Activated CD4-positive, alpha-beta T cell treated with anti-CD3 and anti-CD28 coated beads, Interleukin-2, amount 10 ng/mL, durations not matched to agents 24 days and 14 days (primary cell): ENCODE data around the gene STARD7. TPM values are rescaled to one million over a fixed set of nuclear protein-coding genes. Genes with fewer than 3 reads are reported as not detected.

Experiments used
- DNase-seq: peaks from one replicate; pipeline ENCODE4 v3.0.0; 2022
- H3K27ac Mint-ChIP-seq: one replicate; pipeline ENCODE4 v1.8.0; 2022; ENCODE audit warnings: mild to moderate bottlenecking, mixed read lengths
- H3K27me3 Mint-ChIP-seq: one replicate; pipeline ENCODE4 v1.8.0; 2022; ENCODE audit warnings: mixed read lengths
- H3K36me3 Mint-ChIP-seq: one replicate; pipeline ENCODE4 v1.8.0; 2022; ENCODE audit warnings: low read depth, mild to moderate bottlenecking, mixed read lengths
- H3K4me1 Mint-ChIP-seq: one replicate; pipeline ENCODE4 v1.8.0; 2021; ENCODE audit warnings: mixed read lengths
- H3K4me3 Mint-ChIP-seq: one replicate; pipeline ENCODE4 v1.8.0; 2022; ENCODE audit warnings: mild to moderate bottlenecking, moderate library complexity, mixed read lengths
- H3K9me3 Mint-ChIP-seq: one replicate; pipeline ENCODE4 v1.8.0; 2021; ENCODE audit warnings: mixed read lengths
- intact Hi-C: fragments of 100-400 bp; cut with micrococcal nuclease; formaldehyde crosslinking; loops from one replicate; pipeline ENCODE4 v1.15.1; 2023
- total RNA-seq: library from RNA; stranded (reverse); gene quantifications from 2 replicates; pipeline ENCODE4 v1.2.3, GENCODE V29; 2022

The STARD7 gene
- total RNA-seq, 1 donor from 2014 or later, result 212 TPM

DNA sequence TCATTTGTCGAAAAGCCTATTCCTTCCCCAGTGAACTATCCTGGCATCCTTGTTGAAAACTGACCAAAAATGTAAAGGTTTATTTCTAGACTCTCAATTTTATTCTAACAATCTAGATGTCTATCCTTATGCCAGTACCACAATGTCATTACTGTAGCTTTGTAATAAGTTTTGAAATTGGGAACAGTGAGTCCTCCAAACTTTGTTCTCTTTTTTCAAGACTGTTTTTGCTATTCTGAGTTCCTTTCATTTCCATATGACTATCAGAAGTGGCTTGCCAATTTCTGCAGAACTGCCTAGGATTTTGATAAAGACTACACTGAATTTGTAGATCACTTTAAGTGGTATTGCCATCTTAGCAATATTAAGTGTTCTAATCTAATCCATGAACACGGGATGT is 9.7 kb downstream of the STARD7 start:
- no peak overlapping the region for H3K4me3 Mint-ChIP-seq
- H3K36me3 Mint-ChIP-seq, result peaks cover 35% of the 10 kb centered on the region
- no peak for DNase-seq
- intact Hi-C loops, result no loop called here
- H3K27ac Mint-ChIP-seq, result no peak overlapping the region
- H3K27me3 Mint-ChIP-seq, result no peaks in the 10 kb centered on the region
- no peaks in the 10 kb centered on the region for H3K9me3 Mint-ChIP-seq
- peaks cover 52% of the 10 kb centered on the region for H3K4me1 Mint-ChIP-seq

GRCh38 chr2:96197546-96198255 is 10.9 kb downstream of the STARD7 start:
- Mint-ChIP-seq H3K9me3 (no peaks in the 10 kb centered on the region), H3K4me3 (no peak overlapping the region), H3K27me3 (no peaks in the 10 kb centered on the region), H3K27ac (peak overlapping the region; percentile 23), H3K36me3 (peaks cover 37% of the 10 kb centered on the region), H3K4me1 (peaks cover 51% of the 10 kb centered on the region)
- DNase-seq, result no peak
- intact Hi-C loops, result no loop called here

DNA sequence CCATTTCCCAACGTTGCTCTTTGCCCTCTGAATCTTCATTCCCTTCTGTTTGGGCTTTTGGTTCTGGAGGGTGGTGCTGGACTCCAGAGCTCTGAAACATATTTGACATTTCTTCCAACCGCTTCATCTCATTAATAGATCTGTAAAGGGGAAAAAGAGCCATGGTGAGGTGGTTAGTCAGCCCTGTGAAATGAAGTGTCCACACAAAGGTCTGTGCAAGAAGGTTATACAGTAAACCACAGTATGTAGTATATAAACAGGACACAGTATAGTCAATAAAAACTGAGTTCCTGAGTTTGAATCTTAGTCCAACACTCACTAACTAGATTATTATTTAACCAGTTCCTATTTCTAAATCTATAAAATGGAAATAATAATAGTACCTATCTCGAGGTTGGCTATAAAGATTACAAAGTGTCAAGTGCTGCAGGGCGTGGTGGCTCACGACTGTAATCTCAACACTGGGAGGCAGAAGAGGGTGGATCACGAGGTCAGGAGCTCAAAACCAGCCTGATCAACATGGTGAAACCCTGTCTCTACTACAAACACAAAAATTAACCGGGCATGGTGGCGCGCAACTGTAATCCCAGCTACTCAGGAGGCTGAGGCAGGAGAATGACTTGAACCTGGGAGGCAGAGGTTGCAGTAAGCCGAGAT is 13.1 kb downstream of the STARD7 start:
- no peaks in the 10 kb centered on the region for H3K27me3 Mint-ChIP-seq
- no peaks in the 10 kb centered on the region for H3K9me3 Mint-ChIP-seq
- intact Hi-C loops, result no loop called here
- peaks cover 40% of the 10 kb centered on the region for H3K4me1 Mint-ChIP-seq
- no peak overlapping the region for H3K27ac Mint-ChIP-seq
- no peak overlapping the region for H3K4me3 Mint-ChIP-seq
- peaks cover 50% of the 10 kb centered on the region for H3K36me3 Mint-ChIP-seq
- no peak for DNase-seq

GRCh38 chr2:96191937-96192670 is 16.5 kb downstream of the STARD7 start:
- H3K36me3 Mint-ChIP-seq, result peaks cover 58% of the 10 kb centered on the region
- DNase-seq, result no peak
- no peak overlapping the region for H3K27ac Mint-ChIP-seq
- no peaks in the 10 kb centered on the region for H3K9me3 Mint-ChIP-seq
- intact Hi-C loops, result no loop called here
- H3K4me3 Mint-ChIP-seq, result no peak overlapping the region
- peaks cover 21% of the 10 kb centered on the region for H3K4me1 Mint-ChIP-seq
- H3K27me3 Mint-ChIP-seq, result no peaks in the 10 kb centered on the region

- H3K36me3 Mint-ChIP-seq, result peaks cover 75% of the 10 kb centered on the region
- no peaks in the 10 kb centered on the region for H3K9me3 Mint-ChIP-seq
- intact Hi-C loops, result no loop called here
- no peak overlapping the region for H3K27ac Mint-ChIP-seq
- H3K4me3 Mint-ChIP-seq, result no peak overlapping the region
- H3K27me3 Mint-ChIP-seq, result no peaks in the 10 kb centered on the region
- no peak for DNase-seq
- H3K4me1 Mint-ChIP-seq, result peaks cover 14% of the 10 kb centered on the region
These were observed 19.7 kb downstream of the STARD7 start for GRCh38 chr2:96188821-96189526.

GRCh38 chr2:96186562-96186961 is 22.1 kb downstream of the STARD7 start:
- H3K36me3 Mint-ChIP-seq, result peaks cover 56% of the 10 kb centered on the region
- H3K4me3 Mint-ChIP-seq, result no peak overlapping the region
- intact Hi-C loops, result no loop called here
- no peaks in the 10 kb centered on the region for H3K9me3 Mint-ChIP-seq
- H3K27me3 Mint-ChIP-seq, result no peaks in the 10 kb centered on the region
- no peak for DNase-seq
- peaks cover 5% of the 10 kb centered on the region for H3K4me1 Mint-ChIP-seq
- H3K27ac Mint-ChIP-seq, result no peak overlapping the region

DNA sequence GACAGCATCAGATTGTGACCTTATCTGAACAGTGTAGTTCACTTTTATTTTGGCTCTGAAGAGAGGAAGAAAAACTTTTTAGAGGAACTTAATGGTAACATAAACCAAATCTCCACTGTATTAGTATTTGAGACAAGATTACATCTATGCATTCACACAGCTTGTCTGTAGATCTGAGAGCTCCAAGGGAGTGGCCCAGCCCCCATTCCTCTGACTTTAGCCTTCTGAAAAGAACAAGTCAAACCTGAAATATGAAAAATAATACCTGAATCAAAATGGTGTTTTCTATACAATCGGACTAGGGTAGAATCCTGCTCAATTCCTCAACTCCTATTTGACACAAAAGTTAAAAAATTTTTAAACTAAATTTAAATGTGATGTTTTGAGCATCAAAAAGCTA is 23.1 kb downstream of the STARD7 start:
- H3K4me3 Mint-ChIP-seq, result no peak overlapping the region
- intact Hi-C loops, result no loop called here
- H3K27ac Mint-ChIP-seq, result no peak overlapping the region
- peaks cover 10% of the 10 kb centered on the region for H3K4me1 Mint-ChIP-seq
- DNase-seq, result no peak
- no peaks in the 10 kb centered on the region for H3K9me3 Mint-ChIP-seq
- no peaks in the 10 kb centered on the region for H3K27me3 Mint-ChIP-seq
- H3K36me3 Mint-ChIP-seq, result peaks cover 52% of the 10 kb centered on the region

DNA sequence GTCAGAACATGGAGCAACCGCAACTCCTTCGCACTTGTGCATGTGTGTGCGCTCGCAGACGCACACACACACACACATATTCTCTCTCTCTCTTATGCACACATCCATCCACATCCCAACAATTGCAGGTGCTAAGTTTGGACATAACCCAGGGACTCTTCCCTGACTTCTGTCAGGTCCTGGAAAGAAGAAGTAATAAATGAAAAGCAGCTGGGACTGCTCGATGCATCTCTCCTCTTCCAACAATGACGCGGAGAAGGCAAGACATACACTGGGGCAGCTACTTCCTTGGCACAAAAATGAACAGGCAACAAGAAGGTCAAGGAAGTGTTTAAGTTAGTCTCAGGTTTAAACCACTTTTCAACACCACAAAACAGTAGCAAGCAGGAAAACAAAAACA is 23.6 kb downstream of the STARD7 start:
- H3K4me1 Mint-ChIP-seq, result peaks cover 10% of the 10 kb centered on the region
- intact Hi-C loops, result no loop called here
- no peak for DNase-seq
- no peaks in the 10 kb centered on the region for H3K9me3 Mint-ChIP-seq
- H3K27me3 Mint-ChIP-seq, result no peaks in the 10 kb centered on the region
- no peak overlapping the region for H3K4me3 Mint-ChIP-seq
- H3K36me3 Mint-ChIP-seq, result peaks cover 51% of the 10 kb centered on the region
- H3K27ac Mint-ChIP-seq, result no peak overlapping the region

- intact Hi-C loops, result no loop called here
- Mint-ChIP-seq H3K4me3 (no peak overlapping the region), H3K27me3 (no peaks in the 10 kb centered on the region), H3K9me3 (no peaks in the 10 kb centered on the region), H3K36me3 (peaks cover 47% of the 10 kb centered on the region), H3K27ac (no peak overlapping the region), H3K4me1 (peaks cover 10% of the 10 kb centered on the region)
- DNase-seq, result no peak
These were observed 24.4 kb downstream of the STARD7 start for GRCh38 chr2:96184188-96184587.

DNA sequence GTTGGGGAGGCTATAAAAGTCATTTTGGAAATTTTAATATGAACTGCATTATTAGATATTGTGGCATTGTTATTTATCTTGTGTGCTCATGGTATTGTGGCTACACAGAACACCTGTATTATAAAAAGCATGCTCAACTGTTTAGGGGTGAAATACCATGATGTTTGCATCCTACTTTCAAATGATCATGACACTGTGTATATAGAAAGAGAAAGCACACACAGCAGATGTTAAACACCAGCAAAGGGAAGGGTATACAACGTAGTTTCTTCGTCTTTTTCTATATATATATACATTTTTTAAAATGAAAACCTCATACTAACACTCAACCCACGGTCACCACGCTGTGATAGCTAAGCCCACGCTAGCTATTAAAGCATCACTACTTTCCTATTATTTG is 27.1 kb downstream of the STARD7 start:
- peaks cover 12% of the 10 kb centered on the region for H3K4me1 Mint-ChIP-seq
- H3K9me3 Mint-ChIP-seq, result no peaks in the 10 kb centered on the region
- no peak for DNase-seq
- peaks cover 30% of the 10 kb centered on the region for H3K36me3 Mint-ChIP-seq
- intact Hi-C loops, result no loop called here
- H3K27ac Mint-ChIP-seq, result no peak overlapping the region
- peaks cover 3% of the 10 kb centered on the region for H3K27me3 Mint-ChIP-seq
- H3K4me3 Mint-ChIP-seq, result no peak overlapping the region

- intact Hi-C loops, result no loop called here
- Mint-ChIP-seq H3K4me3 (no peak overlapping the region), H3K9me3 (no peaks in the 10 kb centered on the region)
These were observed 28.1 kb downstream of the STARD7 start for GRCh38 chr2:96180521-96180920.

GRCh38 chr2:96180002-96180401 is 28.6 kb downstream of the STARD7 start:
- Mint-ChIP-seq H3K27me3 (peaks cover 3% of the 10 kb centered on the region), H3K4me1 (peaks cover 11% of the 10 kb centered on the region), H3K9me3 (no peaks in the 10 kb centered on the region), H3K27ac (no peak overlapping the region), H3K4me3 (no peak overlapping the region), H3K36me3 (peaks cover 16% of the 10 kb centered on the region)
- no peak for DNase-seq
- intact Hi-C loops, result no loop called here

More at GRCh38 chr2:96180521-96180920, 28.1 kb downstream of the STARD7 start:
- no peak for DNase-seq
- Mint-ChIP-seq H3K4me1 (peaks cover 12% of the 10 kb centered on the region), H3K36me3 (peaks cover 21% of the 10 kb centered on the region), H3K27ac (no peak overlapping the region), H3K27me3 (peaks cover 3% of the 10 kb centered on the region)

GRCh38 chr2:96176661-96177060 is 32.0 kb downstream of the STARD7 start:
- peaks cover 25% of the 10 kb centered on the region for H3K4me1 Mint-ChIP-seq
- H3K4me3 Mint-ChIP-seq, result no peak overlapping the region
- no peak overlapping the region for H3K27ac Mint-ChIP-seq
- H3K36me3 Mint-ChIP-seq, result peaks cover 2% of the 10 kb centered on the region
- no peaks in the 10 kb centered on the region for H3K9me3 Mint-ChIP-seq
- intact Hi-C loops, result loop anchor here (10.0 kb wide), 1 partner anchor 152 kb away; no protein-coding TSS in a partner anchor
- peaks cover 3% of the 10 kb centered on the region for H3K27me3 Mint-ChIP-seq
- no peak for DNase-seq
